Thoracic aorta (tissue), 2 donors: ENCODE results near the gene INPPL1. TPM values are rescaled to one million over a fixed set of nuclear protein-coding genes. Genes with fewer than 3 reads are reported as not detected.
A peak's percentile ranks its signal among the peaks of the same experiment; 100 is the strongest.

Experiments
- ATAC-seq: fragments of 150-250 bp; one replicate; pipeline ENCODE4 v1.8.0; 2017; ENCODE audit warnings: low read depth; ENCODE audit not compliant: insufficient number of reproducible peaks, low FRiP score
- DNase-seq: peaks from one replicate; pipeline ENCODE4 v3.0.0-alpha.2; 2020; ENCODE audit warnings: low spot score
- H3K27ac ChIP-seq, 2 donors: fragments of 200-600 bp; sonication (generic); 1 replicate in 1 of 2; 2 replicates in 1 of 2; pipeline ENCODE4 v1.5.1; 2016; ENCODE audit warnings: mild to moderate bottlenecking in 2 of 2, moderate library complexity in 2 of 2
- H3K27me3 ChIP-seq: fragments of 200-600 bp; sonication (generic); replicated peaks from 2 replicates; pipeline ENCODE4 v1.6.0; 2016; ENCODE audit warnings: mild to moderate bottlenecking; ENCODE audit not compliant: insufficient read depth
- H3K36me3 ChIP-seq: fragments of 200-600 bp; sonication (generic); one replicate; pipeline ENCODE4 v1.5.1; 2016
- H3K4me1 ChIP-seq, 2 donors: fragments of 200-600 bp; sonication (generic); 1 replicate in 1 of 2; 2 replicates in 1 of 2; pipeline versions ENCODE4 v1.5.1 to v1.6.0; 2016; ENCODE audit warnings: low read depth in 2 of 2, mild to moderate bottlenecking in 1 of 2; ENCODE audit not compliant: control insufficient read depth in 1 of 2
- H3K4me3 ChIP-seq: fragments of 200-600 bp; sonication (generic); 2 replicates; pipeline ENCODE4 v1.5.1; 2016; ENCODE audit warnings: mild to moderate bottlenecking
- H3K9me3 ChIP-seq: fragments of 200-600 bp; sonication (generic); 2 replicates; pipeline ENCODE4 v1.5.1; 2016
- CTCF ChIP-seq: fragments of 200-600 bp; sonication (generic); IDR thresholded peaks from one replicate; pipeline ENCODE4 v1.5.1; 2019; ENCODE audit warnings: antibody characterized with exemption
- total RNA-seq, 2 donors: library from RNA; depleted of rRNA; stranded (reverse); fragments of >200 nt; gene quantifications; one replicate each; pipeline versions ENCODE4 v1.1.0 to v1.2.3, GENCODE V29; 2016

Gene INPPL1
- total RNA-seq, 2 donors from 2014 or later: 108 to 113 TPM

GRCh38 chr11:72240461-72241290, 16.1 kb downstream of the INPPL1 start:
- no peaks in the 10 kb centered on the region for H3K9me3 ChIP-seq
- peak overlapping the region; percentile 69 for H3K4me3 ChIP-seq
- no peak for TF ChIP-seq CTCF
- no peak for ATAC-seq
- H3K27me3 ChIP-seq: peaks cover 2% of the 10 kb centered on the region
- H3K4me1 ChIP-seq: peaks cover 17 to 46% of the 10 kb centered on the region in 2 donors
- DNase-seq: no peak
- no peak overlapping the region for H3K27ac ChIP-seq
- H3K36me3 ChIP-seq: peaks cover 14% of the 10 kb centered on the region

GRCh38 chr11:72241291-72241781, 16.8 kb downstream of the INPPL1 start:
- ATAC-seq: no peak
- no peak for TF ChIP-seq CTCF
- H3K9me3 ChIP-seq: no peaks in the 10 kb centered on the region
- H3K36me3 ChIP-seq: peaks cover 12% of the 10 kb centered on the region
- H3K27me3 ChIP-seq: peaks cover 9% of the 10 kb centered on the region
- DNase-seq: no peak
- no peak overlapping the region for H3K4me3 ChIP-seq
- no peak overlapping the region for H3K27ac ChIP-seq
- peaks cover 17 to 46% of the 10 kb centered on the region in 2 donors for H3K4me1 ChIP-seq

GRCh38 chr11:72242141-72242540, 17.6 kb downstream of the INPPL1 start:
- Histone ChIP-seq H3K27me3 (peaks cover 11% of the 10 kb centered on the region), H3K36me3 (peaks cover 5% of the 10 kb centered on the region), H3K4me1 (peaks cover 17 to 46% of the 10 kb centered on the region in 2 donors), H3K9me3 (no peaks in the 10 kb centered on the region), H3K4me3 (no peak overlapping the region), H3K27ac (no peak overlapping the region)
- DNase-seq (no peak), ATAC-seq (no peak)
- TF ChIP-seq CTCF: no peak

GRCh38 chr11:72243173-72244059, 18.8 kb downstream of the INPPL1 start:
- H3K27me3 ChIP-seq: peaks cover 11% of the 10 kb centered on the region
- ATAC-seq (no peak), DNase-seq (no peak)
- no peaks in the 10 kb centered on the region for H3K36me3 ChIP-seq
- H3K27ac ChIP-seq: no peak overlapping the region
- H3K4me1 ChIP-seq: peaks cover 17 to 38% of the 10 kb centered on the region in 2 donors
- H3K4me3 ChIP-seq: peak overlapping the region; percentile 35
- no peak for TF ChIP-seq CTCF
- H3K9me3 ChIP-seq: no peaks in the 10 kb centered on the region

GRCh38 chr11:72244060-72244360, 19.4 kb downstream of the INPPL1 start, which contains the start of gene PHOX2A:
TSS of gene PHOX2A (minus strand) at chr11:72244176. CDS start at chr11:72244004, 172 bp downstream.
- Histone ChIP-seq H3K27ac (no peak within 1 kb of the TSS), H3K4me3 (peak within 1 kb of the TSS; percentile 35), H3K4me1 (peaks cover 17 to 34% of the 10 kb centered on the region in 2 donors), H3K27me3 (peaks cover 11% of the 10 kb centered on the region), H3K36me3 (no peaks in the 10 kb centered on the region), H3K9me3 (no peaks in the 10 kb centered on the region)
- no peak for TF ChIP-seq CTCF
- no peak for DNase-seq
- ATAC-seq: no peak
